ENCODE data around the gene PARM1. TPM values are rescaled to one million over a fixed set of nuclear protein-coding genes. Genes with fewer than 3 reads are reported as not detected.

The PARM1 gene
- polyA plus RNA-seq, 3 donors = 0.06 to 0.54 (median 0.27) TPM

DNA sequence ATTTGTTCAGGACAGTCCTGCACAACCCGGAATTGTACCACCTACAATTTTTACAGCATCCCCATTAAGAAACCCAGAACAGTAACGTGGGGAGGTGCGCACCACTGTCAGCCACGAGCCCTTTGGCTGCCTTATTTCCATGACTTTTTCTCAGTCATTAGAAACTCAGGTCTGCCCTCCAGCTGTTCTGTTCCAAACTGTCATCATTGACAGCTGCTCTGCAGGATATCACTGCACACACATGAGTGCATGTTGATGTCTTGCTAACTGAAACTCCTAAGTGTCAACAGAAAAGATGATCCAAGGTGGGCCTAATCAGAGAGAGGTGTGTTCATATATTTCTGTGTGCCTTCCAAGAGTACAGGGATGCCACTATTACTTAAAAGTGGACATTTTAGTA lies 123.4 kb downstream of the PARM1 start:
- H3K27ac Mint-ChIP-seq = no peak overlapping the region
- H3K4me1 Mint-ChIP-seq = no peaks in the 10 kb centered on the region
- Histone ChIP-seq H3K9me3 (replicated peaks in 1 of 2; ENCODE audit: control insufficient read depth in 1 of 2, insufficient read depth in 1 of 2, low read length in 2 of 2) (no peaks in the 10 kb centered on the region), H3K27ac (ENCODE audit: low read depth in 1 of 2, low read length in 2 of 2) (no peak overlapping the region), H3K27me3 (ENCODE audit: control insufficient read depth in 2 of 2, insufficient read depth in 2 of 2, low read length in 2 of 2) (no peaks in the 10 kb centered on the region), H3K4me2 (replicated peaks; ENCODE audit: extremely low read depth, low read length, poor library complexity, severe bottlenecking) (no peak overlapping the region), H2AFZ (ENCODE audit: insufficient read depth, low read depth, low read length, poor library complexity, severe bottlenecking) (no peak overlapping the region), H3K9ac (ENCODE audit: insufficient read depth, low read length, poor library complexity, severe bottlenecking) (no peak overlapping the region), H3K4me1 (ENCODE audit: control insufficient read depth in 1 of 2, insufficient read depth in 2 of 2, low read length in 2 of 2) (no peaks in the 10 kb centered on the region), H3K36me3 (replicated peaks in 1 of 2; ENCODE audit: control insufficient read depth in 1 of 2, insufficient read depth in 2 of 2, low read length in 2 of 2) (no peaks in the 10 kb centered on the region), H3K79me2 (ENCODE audit: insufficient read depth, low read length) (no peaks in the 10 kb centered on the region), H4K20me1 (ENCODE audit: insufficient read depth, low read length) (no peaks in the 10 kb centered on the region), H3K4me3 (replicated peaks in 1 of 3; ENCODE audit: low read depth in 2 of 3, low read length in 3 of 3) (no peak overlapping the region)
- intact Hi-C loops (cut with micrococcal nuclease) = no loop called here
- TF ChIP-seq, protein P1, sequence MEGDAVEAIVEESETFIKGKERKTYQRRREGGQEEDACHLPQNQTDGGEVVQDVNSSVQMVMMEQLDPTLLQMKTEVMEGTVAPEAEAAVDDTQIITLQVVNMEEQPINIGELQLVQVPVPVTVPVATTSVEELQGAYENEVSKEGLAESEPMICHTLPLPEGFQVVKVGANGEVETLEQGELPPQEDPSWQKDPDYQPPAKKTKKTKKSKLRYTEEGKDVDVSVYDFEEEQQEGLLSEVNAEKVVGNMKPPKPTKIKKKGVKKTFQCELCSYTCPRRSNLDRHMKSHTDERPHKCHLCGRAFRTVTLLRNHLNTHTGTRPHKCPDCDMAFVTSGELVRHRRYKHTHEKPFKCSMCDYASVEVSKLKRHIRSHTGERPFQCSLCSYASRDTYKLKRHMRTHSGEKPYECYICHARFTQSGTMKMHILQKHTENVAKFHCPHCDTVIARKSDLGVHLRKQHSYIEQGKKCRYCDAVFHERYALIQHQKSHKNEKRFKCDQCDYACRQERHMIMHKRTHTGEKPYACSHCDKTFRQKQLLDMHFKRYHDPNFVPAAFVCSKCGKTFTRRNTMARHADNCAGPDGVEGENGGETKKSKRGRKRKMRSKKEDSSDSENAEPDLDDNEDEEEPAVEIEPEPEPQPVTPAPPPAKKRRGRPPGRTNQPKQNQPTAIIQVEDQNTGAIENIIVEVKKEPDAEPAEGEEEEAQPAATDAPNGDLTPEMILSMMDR (IDR thresholded peaks at IDR 0.05) = no peak
- peaks cover 2 to 5% (median 5%) of the 10 kb centered on the region in 3 donors for H3K27me3 Mint-ChIP-seq (ENCODE audit: low read depth in 3 of 3)
- no peak for DNase-seq
- H3K36me3 Mint-ChIP-seq = no peaks in the 10 kb centered on the region
- H3K9me3 Mint-ChIP-seq = peaks cover 0 to 7% (median 0%) of the 10 kb centered on the region in 7 donors
- WGBS (ENCODE audit: insufficient coverage) = 92% methylated on average over 3 of the region's 4 CpGs
- H3K4me3 Mint-ChIP-seq = no peak overlapping the region

DNA sequence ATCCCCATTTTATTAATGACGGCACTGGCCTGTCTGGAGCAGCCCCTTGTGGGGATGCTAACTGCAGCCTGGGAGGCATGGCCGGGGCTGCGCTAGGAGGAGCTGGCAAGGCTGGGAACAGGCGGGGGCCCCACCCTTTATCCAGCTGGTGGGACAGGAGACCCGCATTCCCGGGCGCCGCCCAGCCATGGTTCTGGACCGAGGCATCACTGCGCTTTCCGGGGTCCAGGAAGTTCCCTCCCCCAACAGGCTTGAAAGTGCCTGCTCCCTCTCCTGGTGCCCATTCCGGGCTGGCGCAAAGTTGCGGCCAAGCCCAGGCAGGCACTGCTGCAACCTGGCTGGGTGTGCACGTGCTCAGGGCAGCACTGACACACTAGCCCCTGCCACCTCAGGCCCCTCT lies 124.5 kb downstream of the PARM1 start:
- Histone ChIP-seq H3K27me3 (ENCODE audit: control insufficient read depth in 2 of 2, insufficient read depth in 2 of 2, low read length in 2 of 2) (no peaks in the 10 kb centered on the region), H3K79me2 (ENCODE audit: insufficient read depth, low read length) (no peaks in the 10 kb centered on the region), H3K27ac (ENCODE audit: low read depth in 1 of 2, low read length in 2 of 2) (no peak overlapping the region), H4K20me1 (ENCODE audit: insufficient read depth, low read length) (no peaks in the 10 kb centered on the region), H3K4me2 (replicated peaks; ENCODE audit: extremely low read depth, low read length, poor library complexity, severe bottlenecking) (no peak overlapping the region), H3K4me1 (ENCODE audit: control insufficient read depth in 1 of 2, insufficient read depth in 2 of 2, low read length in 2 of 2) (no peaks in the 10 kb centered on the region), H3K36me3 (replicated peaks in 1 of 2; ENCODE audit: control insufficient read depth in 1 of 2, insufficient read depth in 2 of 2, low read length in 2 of 2) (no peaks in the 10 kb centered on the region), H2AFZ (ENCODE audit: insufficient read depth, low read depth, low read length, poor library complexity, severe bottlenecking) (no peak overlapping the region), H3K4me3 (replicated peaks in 1 of 3; ENCODE audit: low read depth in 2 of 3, low read length in 3 of 3) (no peak overlapping the region), H3K9me3 (replicated peaks in 1 of 2; ENCODE audit: control insufficient read depth in 1 of 2, insufficient read depth in 1 of 2, low read length in 2 of 2) (no peaks in the 10 kb centered on the region), H3K9ac (ENCODE audit: insufficient read depth, low read length, poor library complexity, severe bottlenecking) (no peak overlapping the region)
- Mint-ChIP-seq H3K27me3 (ENCODE audit: low read depth in 3 of 3) (peaks cover 3 to 6% (median 4%) of the 10 kb centered on the region in 3 donors), H3K9me3 (peaks cover 0 to 2% (median 0%) of the 10 kb centered on the region in 7 donors), H3K36me3 (no peaks in the 10 kb centered on the region), H3K27ac (no peak overlapping the region), H3K4me3 (no peak overlapping the region), H3K4me1 (no peaks in the 10 kb centered on the region)
- DNase-seq = no peak
- WGBS (ENCODE audit: insufficient coverage) = 97% methylated on average over 12 of the region's 15 CpGs
- TF ChIP-seq, protein P1 (IDR thresholded peaks at IDR 0.05) = no peak
- intact Hi-C loops (cut with micrococcal nuclease) = no loop called here
